ENCODE measurements around the gene TUBA1B. TPM values are rescaled to one million over a fixed set of nuclear protein-coding genes. Genes with fewer than 3 reads are reported as not detected.

The TUBA1B gene
- total and polyA plus RNA-seq, 2 of the 13 experiments (the other 11 are each of a cell fraction or from before 2014, with no cell fraction given) = 1,275 to 1,353 TPM

DNA sequence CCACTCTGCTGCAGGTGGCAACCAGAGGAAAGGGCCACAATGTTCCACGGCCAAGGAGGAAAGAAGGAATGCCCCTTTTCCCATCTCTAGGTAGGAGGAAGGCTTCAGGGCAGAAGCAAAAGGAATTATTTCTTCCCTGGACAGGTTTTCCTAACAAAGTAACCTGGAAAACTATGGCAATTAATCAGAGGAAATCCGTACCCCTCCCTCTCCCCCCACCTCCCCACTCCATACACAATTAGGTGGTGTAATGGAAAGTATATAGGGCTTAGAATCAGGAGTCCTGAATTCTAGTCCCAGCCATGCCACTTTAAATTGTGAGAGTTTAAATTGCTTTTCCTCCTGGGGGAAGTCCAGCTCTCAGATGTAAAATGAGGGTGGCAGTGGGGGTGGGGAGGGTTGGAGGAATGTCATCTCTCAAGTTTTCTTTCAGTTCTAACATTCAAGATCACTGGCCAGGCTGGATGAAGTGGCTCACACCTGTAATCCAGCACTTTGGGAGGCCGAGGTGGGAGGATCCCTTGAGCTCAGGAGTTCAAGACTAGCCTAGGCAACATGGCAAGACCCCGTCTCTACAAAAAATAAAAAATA is 38.3 kb downstream of the TUBA1B start:
- H3K36me3 ChIP-seq (replicated peaks in 1 of 2; ENCODE audit: control insufficient read depth in 1 of 2, insufficient read depth in 2 of 2, low read length in 2 of 2) = peaks cover 0 to 6% of the 10 kb centered on the region in 2 experiments; a peak in 1 of 5 replicates
- no peak for FAIRE-seq
- no peaks in the 10 kb centered on the region for H3K9me3 ChIP-seq (ENCODE audit: low read length)
- peaks cover 50% of the 10 kb centered on the region for H3K4me1 ChIP-seq (ENCODE audit: insufficient read depth, low read length)
- CTCF ChIA-PET (ENCODE audit: low intra/inter-chr PET ratio, low total read pairs) = interaction anchor here (0.9 kb wide), 1 partner anchor 29 kb away, joined by 3 read pairs; no protein-coding TSS in a partner anchor
- DNase-seq (ENCODE audit: low spot score) = no peak
- no TSS peak for BruUV-seq (replicated peaks)
- POLR2A ChIA-PET = interaction anchor here (0.9 to 2.0 kb wide), 3 partner anchors 17 to 37 kb away, joined by 4 to 5 read pairs (median 5); no protein-coding TSS in a partner anchor
- peaks cover 5% of the 10 kb centered on the region; the same call in 1 of the 2 replicates for H4K20me1 ChIP-seq (ENCODE audit: insufficient read depth, low read length)
- H3K27me3 ChIP-seq (ENCODE audit: control insufficient read depth in 1 of 2, insufficient read depth in 2 of 2, low read length in 2 of 2) = peaks cover 12 to 67% of the 10 kb centered on the region in 2 experiments; a peak in 4 of 5 replicates
- no peak overlapping the region for H3K9ac ChIP-seq (ENCODE audit: insufficient read depth, low read depth, low read length)
- ATAC-seq = no peak
- no peak overlapping the region for H2AFZ ChIP-seq (ENCODE audit: low read length)
- no peak overlapping the region for H3K27ac ChIP-seq (ENCODE audit: extremely low read length, insufficient read depth, low read length)
- TF ChIP-seq ZNF556 (CRISPR knock-in tag; IDR thresholded peaks at IDR 0.05; ENCODE audit: borderline replicate concordance) (no peak), ATF1 (CRISPR knock-in tag; IDR thresholded peaks at IDR 0.05) (no peak), SP2 (CRISPR knock-in tag; IDR thresholded peaks at IDR 0.05) (no peak), KLF12 (CRISPR knock-in tag; IDR thresholded peaks at IDR 0.05; ENCODE audit: borderline replicate concordance) (no peak), DNMT1 (CRISPR knock-in tag; IDR thresholded peaks at IDR 0.05) (no peak), ZNF44 (CRISPR knock-in tag; IDR thresholded peaks at IDR 0.05) (no peak), SIN3A (IDR thresholded peaks at IDR 0.05; ENCODE audit: borderline replicate concordance, low read depth, low read length) (no peak)
- peak overlapping the region in 2 of 3 experiments; percentile 50 to 70; a peak in 3 of 6 replicates for H3K4me3 ChIP-seq (replicated peaks in 1 of 3; ENCODE audit: insufficient read depth in 1 of 3, low read depth in 2 of 3, low read length in 3 of 3)
- 13% methylated on average over 3 of the region's 4 CpGs for WGBS (ENCODE audit: low lambda C conversion rate)
- in situ Hi-C loops (cut with HindIII; ENCODE audit: extremely low pct_ligation_motif_present, low pct_unique_long_range_greater_than_20kb) (no loop called here), intact Hi-C loops (cut with micrococcal nuclease; ENCODE audit: unreplicated experiment) (no loop called here)
- peak overlapping the region; percentile 94 for H3K4me2 ChIP-seq (ENCODE audit: low read depth, low read length)
- H3K79me2 ChIP-seq (ENCODE audit: insufficient read depth, low read length) = no peaks in the 10 kb centered on the region
